Activated naive CD8-positive, alpha-beta T cell (primary cell): ENCODE results near the gene ADGRF1.
"Not testable (repeated sequence)": the region's sequence is repeated elsewhere in the genome, so short reads cannot be mapped to it uniquely, and the experiment has no call there.

Source experiments
- H3K27ac Mint-ChIP-seq: one replicate; pipeline ENCODE4 v1.8.0; 2021; ENCODE audit warnings: mixed read lengths
- H3K27me3 Mint-ChIP-seq: one replicate; pipeline ENCODE4 v1.8.0; 2021; ENCODE audit warnings: mixed read lengths
- H3K36me3 Mint-ChIP-seq: one replicate; pipeline ENCODE4 v1.8.0; 2021; ENCODE audit warnings: mixed read lengths
- H3K4me1 Mint-ChIP-seq: one replicate; pipeline ENCODE4 v1.8.0; 2021; ENCODE audit warnings: low read depth, mixed read lengths
- H3K4me3 Mint-ChIP-seq: one replicate; pipeline ENCODE4 v1.8.0; 2021; ENCODE audit warnings: mild to moderate bottlenecking, mixed read lengths
- H3K9me3 Mint-ChIP-seq: one replicate; pipeline ENCODE4 v1.8.0; 2021; ENCODE audit warnings: low read depth, mixed read lengths

Gene ADGRF1

DNA sequence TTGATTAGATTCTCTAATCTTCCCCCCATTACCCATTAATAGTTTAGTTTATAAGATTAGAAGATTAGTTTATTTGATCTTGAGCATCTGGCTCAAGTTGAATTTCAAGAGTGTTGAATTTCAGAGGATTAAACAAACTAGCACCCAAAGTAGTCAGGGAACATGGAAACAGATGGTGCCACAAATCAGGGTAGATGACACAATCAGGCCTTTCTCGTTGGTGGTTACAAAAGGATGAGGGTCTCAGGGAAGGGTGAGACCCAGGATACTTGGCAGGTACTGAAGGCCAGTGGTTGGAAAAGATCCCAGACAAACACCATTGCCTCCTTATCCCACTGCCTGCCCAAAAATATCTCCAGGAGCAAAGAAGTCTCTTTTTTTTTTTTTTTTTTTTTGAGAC is 29.5 kb upstream of the ADGRF1 start:
- no peak overlapping the region for H3K4me3 Mint-ChIP-seq
- no peaks in the 10 kb centered on the region for H3K4me1 Mint-ChIP-seq
- peaks cover 5% of the 10 kb centered on the region for H3K27me3 Mint-ChIP-seq
- H3K27ac Mint-ChIP-seq: no peak overlapping the region
- no peaks in the 10 kb centered on the region for H3K36me3 Mint-ChIP-seq
- no peaks in the 10 kb centered on the region for H3K9me3 Mint-ChIP-seq

DNA sequence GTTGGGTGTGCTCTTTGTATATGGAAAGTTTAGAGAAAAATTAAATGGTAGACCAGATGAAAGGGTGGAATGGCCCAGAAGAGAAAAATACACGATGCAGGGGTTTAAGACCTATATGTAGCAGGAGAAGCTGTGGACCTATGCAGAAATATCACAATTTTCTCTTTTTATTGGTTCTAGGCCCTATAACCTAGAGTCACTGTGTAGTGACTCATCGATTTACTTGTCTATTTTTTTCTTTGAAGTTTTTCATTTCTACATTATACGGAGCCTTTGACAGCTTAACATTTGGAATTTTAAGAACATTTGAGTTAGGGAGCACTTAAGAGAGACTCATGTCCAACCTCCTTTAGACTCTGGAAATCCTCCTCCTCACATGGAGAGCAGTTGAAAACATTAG is 28.3 kb upstream of the ADGRF1 start:
- Mint-ChIP-seq H3K4me3 (no peak overlapping the region), H3K9me3 (no peaks in the 10 kb centered on the region), H3K4me1 (no peaks in the 10 kb centered on the region), H3K27ac (no peak overlapping the region), H3K36me3 (no peaks in the 10 kb centered on the region), H3K27me3 (peaks cover 3% of the 10 kb centered on the region)

DNA sequence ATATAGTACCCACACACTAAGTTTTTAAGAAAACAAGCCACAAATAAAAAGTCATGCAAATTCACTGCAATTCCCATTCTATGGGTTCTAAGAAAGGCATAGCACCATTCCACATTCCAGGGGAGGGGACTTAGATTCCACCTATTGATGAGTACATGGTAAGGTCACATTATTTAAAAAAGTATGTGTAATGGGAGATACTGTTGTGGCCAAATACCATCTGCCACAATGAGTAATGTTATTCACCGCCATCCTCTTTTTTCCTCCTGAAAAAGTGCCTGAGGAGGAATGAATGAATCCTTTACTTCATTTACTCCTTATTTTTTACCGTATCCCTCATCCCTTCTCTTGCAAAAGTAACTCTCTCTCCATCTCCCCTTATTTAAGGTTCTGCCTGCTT is 27.0 kb upstream of the ADGRF1 start:
- Mint-ChIP-seq H3K4me1 (no peaks in the 10 kb centered on the region), H3K36me3 (no peaks in the 10 kb centered on the region), H3K4me3 (no peak overlapping the region), H3K9me3 (no peaks in the 10 kb centered on the region), H3K27ac (no peak overlapping the region), H3K27me3 (no peaks in the 10 kb centered on the region)

DNA sequence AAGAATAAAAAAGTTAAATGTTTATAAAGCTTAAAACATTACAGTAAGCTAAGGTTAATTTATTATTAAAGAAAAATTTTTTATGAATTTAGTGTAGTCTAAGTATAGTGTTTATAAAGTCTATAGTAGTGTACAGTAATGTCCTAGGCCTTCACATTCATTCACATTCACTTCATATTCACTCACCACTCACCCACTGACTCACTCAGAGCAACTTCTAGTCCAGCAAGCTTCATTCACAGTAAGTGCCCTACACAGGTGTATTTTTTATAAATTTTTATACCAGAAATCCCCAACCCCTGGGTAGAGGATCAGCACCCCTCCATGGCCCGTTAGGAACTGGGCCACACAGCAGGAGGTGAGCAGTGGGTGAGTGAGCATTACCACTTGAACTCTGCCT is 24.3 kb upstream of the ADGRF1 start:
- no peak overlapping the region for H3K4me3 Mint-ChIP-seq
- no peak overlapping the region for H3K27ac Mint-ChIP-seq
- H3K36me3 Mint-ChIP-seq: no peaks in the 10 kb centered on the region
- H3K9me3 Mint-ChIP-seq: no peaks in the 10 kb centered on the region
- peaks cover under 1% of the 10 kb centered on the region for H3K27me3 Mint-ChIP-seq
- H3K4me1 Mint-ChIP-seq: no peaks in the 10 kb centered on the region

DNA sequence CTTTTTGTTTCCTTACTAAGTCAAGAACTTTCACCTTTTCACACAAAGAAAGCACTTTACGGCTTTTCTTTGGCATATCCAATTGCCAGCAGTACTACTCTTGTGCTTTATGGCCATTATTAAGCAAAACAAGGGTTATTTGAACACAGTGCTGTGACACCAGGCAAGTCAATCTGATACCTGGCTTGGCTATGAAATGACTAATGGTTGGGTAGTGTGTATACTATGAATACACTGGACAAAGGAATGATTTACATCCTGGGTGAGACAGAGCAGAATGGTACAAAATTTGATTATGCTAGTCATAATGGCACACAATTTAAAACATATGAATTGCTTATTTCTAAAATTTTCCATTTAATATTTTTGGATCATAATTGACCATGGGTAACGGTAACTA is 22.1 kb upstream of the ADGRF1 start:
- peaks cover 2% of the 10 kb centered on the region for H3K27me3 Mint-ChIP-seq
- no peaks in the 10 kb centered on the region for H3K9me3 Mint-ChIP-seq
- H3K4me1 Mint-ChIP-seq: no peaks in the 10 kb centered on the region
- no peak overlapping the region for H3K4me3 Mint-ChIP-seq
- H3K36me3 Mint-ChIP-seq: no peaks in the 10 kb centered on the region
- H3K27ac Mint-ChIP-seq: no peak overlapping the region

DNA sequence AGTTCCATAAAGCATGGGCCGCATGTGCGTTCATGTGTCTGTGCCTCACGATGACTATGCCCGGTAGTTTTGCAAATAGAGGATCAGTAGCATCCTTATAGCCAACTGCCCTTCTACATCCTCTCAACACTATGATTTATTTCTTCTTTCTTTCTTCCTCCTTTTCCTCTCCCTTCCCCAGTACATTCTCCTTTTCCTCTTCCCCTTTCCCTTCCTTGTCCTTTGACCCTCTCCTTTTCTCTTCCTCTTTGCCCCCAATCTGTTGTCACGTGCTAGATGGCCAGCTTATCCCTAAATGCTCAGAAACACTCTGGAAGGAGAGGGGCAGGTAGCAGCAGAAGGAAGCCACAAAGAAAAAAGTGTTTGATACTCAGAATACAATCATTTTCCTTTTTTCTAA is 20.2 kb upstream of the ADGRF1 start:
- Mint-ChIP-seq H3K9me3 (no peaks in the 10 kb centered on the region), H3K27me3 (peaks cover 2% of the 10 kb centered on the region), H3K36me3 (no peaks in the 10 kb centered on the region), H3K27ac (no peak overlapping the region), H3K4me1 (no peaks in the 10 kb centered on the region), H3K4me3 (no peak overlapping the region)

DNA sequence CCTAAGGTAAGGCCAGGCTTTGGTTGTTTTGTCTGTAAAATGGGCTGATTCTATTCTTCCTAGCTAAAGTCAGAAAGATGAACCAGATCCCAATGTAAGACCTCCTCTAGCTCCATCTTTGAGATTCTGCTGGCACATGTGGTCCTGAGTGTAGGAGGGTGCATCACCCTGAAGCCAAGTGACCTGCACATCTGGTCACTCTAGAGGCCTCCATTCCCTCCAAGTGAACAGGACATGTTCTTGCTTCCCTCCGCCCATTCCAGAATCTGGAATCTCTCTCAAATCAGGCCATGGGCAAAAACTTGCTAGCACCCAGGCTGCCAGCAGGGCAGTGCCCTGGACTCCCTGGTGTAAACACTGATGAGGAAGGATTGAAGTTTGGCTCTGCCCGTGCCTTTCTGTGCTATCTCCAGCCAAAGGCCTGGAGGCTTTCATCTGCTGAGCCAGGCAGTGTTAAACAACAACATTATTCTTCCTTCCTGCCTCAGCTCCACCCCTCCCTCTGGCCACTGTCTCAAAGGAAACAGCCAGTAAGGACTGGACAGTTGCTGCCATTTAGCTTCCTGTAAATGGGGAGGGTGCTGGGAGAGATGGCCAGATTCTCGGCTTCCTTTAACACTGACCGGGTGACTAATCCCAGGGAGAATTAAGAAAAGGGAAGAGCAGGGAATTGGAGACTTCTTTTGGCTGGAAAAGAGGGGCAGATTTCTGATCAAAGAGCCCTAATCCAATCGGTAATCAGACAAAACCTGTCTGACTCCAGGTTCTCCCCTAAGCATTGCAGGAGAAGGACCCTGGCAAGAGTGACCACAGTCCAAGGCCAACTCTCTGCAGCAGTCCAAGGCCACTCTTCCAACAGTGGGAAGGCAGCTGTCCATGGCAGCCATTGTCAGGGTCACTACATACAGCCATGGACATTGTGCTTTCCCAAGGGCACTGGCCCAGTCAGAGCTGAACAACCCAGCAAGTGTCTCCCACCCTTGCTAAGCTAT is 19.5 kb upstream of the ADGRF1 start:
- Mint-ChIP-seq H3K36me3 (no peaks in the 10 kb centered on the region), H3K4me1 (no peaks in the 10 kb centered on the region), H3K27me3 (peaks cover 2% of the 10 kb centered on the region), H3K4me3 (no peak overlapping the region), H3K9me3 (no peaks in the 10 kb centered on the region), H3K27ac (no peak overlapping the region)

GRCh38 chr6:47059216-47059885 is 17.2 kb upstream of the ADGRF1 start:
- H3K27me3 Mint-ChIP-seq: peaks cover 2% of the 10 kb centered on the region
- H3K9me3 Mint-ChIP-seq: no peaks in the 10 kb centered on the region
- no peak overlapping the region for H3K27ac Mint-ChIP-seq
- H3K36me3 Mint-ChIP-seq: no peaks in the 10 kb centered on the region
- no peak overlapping the region for H3K4me3 Mint-ChIP-seq
- H3K4me1 Mint-ChIP-seq: no peaks in the 10 kb centered on the region

DNA sequence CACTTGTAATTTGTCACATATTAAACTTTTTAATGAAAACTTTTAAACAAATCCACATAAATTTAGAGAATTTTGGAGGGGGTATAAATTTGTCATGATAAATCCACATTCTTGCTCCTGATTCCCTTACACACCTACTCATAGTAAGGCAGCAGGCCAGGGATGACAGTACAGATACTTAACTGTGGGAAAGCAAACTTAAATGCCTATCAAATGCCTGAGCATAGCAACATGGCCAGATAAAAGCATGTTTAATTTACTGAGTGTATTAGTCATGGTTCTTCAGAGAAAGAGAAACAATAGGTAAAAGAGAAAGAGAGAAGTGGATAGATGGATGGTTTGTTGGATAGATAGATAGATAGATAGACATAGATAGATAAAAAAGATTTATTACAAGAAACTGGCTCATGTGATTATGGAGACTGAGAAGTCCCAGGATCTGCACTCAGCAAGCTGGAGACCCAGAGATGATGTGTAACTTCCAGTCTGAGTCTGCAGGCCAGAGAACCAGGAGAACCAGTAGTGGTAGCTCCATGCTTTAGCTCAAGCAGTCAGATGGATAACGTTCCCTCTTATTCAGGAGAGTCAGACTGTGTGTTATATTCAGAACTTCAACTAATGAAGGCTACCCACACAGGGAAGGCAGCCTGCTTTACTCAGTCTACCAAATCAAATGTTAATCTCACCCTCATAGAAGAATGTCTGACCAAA is 15.9 kb upstream of the ADGRF1 start:
- no peaks in the 10 kb centered on the region for H3K9me3 Mint-ChIP-seq
- no peaks in the 10 kb centered on the region for H3K36me3 Mint-ChIP-seq
- no peak overlapping the region for H3K27ac Mint-ChIP-seq
- H3K4me3 Mint-ChIP-seq: no peak overlapping the region
- H3K4me1 Mint-ChIP-seq: no peaks in the 10 kb centered on the region
- H3K27me3 Mint-ChIP-seq: peaks cover 2% of the 10 kb centered on the region

DNA sequence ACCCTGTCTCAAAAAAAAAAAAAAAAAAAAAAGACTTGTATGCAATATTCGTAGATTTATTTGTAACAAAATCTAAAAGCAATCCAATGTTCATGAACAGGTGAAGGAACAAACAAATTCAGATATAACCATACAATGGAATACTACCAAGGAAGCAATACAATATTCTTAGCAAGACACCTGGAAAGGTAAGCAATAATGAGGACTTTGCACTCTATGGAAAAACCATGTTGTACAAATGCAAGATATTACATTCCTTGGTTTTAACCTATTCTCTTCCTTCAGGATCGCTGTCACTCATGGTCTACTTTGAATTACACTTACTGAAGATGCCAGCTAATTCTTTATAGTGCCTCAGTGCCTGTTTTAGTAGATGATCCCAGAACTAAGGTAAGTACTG is 14.7 kb upstream of the ADGRF1 start:
- peaks cover 2% of the 10 kb centered on the region for H3K27me3 Mint-ChIP-seq
- no peaks in the 10 kb centered on the region for H3K9me3 Mint-ChIP-seq
- no peak overlapping the region for H3K27ac Mint-ChIP-seq
- H3K4me3 Mint-ChIP-seq: no peak overlapping the region
- no peaks in the 10 kb centered on the region for H3K36me3 Mint-ChIP-seq
- no peaks in the 10 kb centered on the region for H3K4me1 Mint-ChIP-seq

DNA sequence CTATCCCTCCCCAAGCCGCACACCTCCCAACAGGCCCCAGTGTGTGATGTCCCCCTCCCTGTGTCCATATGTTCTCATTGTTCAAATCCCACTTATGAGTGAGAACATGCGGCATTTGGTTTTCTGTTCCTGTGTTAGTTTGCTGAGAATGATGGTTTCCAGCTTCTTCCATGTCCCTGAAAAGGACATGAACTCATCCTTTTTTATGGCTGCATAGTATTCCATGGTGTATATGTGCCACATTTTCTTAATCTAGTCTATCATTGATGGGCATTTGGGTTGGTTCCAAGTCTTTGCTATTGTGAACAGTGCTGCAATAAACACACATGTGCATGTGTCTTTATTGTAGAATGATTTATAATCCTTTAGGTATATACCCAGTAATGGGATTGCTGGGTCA is 12.2 kb upstream of the ADGRF1 start:
- H3K36me3 Mint-ChIP-seq, H3K4me1 Mint-ChIP-seq, H3K4me3 Mint-ChIP-seq, H3K27me3 Mint-ChIP-seq, H3K27ac Mint-ChIP-seq, H3K9me3 Mint-ChIP-seq: not testable (repeated sequence)

GRCh38 chr6:47048638-47049037 is 6.5 kb upstream of the ADGRF1 start:
- Mint-ChIP-seq H3K9me3 (no peaks in the 10 kb centered on the region), H3K36me3 (no peaks in the 10 kb centered on the region), H3K4me1 (no peaks in the 10 kb centered on the region), H3K27me3 (peaks cover 8% of the 10 kb centered on the region), H3K4me3 (no peak overlapping the region), H3K27ac (no peak overlapping the region)

DNA sequence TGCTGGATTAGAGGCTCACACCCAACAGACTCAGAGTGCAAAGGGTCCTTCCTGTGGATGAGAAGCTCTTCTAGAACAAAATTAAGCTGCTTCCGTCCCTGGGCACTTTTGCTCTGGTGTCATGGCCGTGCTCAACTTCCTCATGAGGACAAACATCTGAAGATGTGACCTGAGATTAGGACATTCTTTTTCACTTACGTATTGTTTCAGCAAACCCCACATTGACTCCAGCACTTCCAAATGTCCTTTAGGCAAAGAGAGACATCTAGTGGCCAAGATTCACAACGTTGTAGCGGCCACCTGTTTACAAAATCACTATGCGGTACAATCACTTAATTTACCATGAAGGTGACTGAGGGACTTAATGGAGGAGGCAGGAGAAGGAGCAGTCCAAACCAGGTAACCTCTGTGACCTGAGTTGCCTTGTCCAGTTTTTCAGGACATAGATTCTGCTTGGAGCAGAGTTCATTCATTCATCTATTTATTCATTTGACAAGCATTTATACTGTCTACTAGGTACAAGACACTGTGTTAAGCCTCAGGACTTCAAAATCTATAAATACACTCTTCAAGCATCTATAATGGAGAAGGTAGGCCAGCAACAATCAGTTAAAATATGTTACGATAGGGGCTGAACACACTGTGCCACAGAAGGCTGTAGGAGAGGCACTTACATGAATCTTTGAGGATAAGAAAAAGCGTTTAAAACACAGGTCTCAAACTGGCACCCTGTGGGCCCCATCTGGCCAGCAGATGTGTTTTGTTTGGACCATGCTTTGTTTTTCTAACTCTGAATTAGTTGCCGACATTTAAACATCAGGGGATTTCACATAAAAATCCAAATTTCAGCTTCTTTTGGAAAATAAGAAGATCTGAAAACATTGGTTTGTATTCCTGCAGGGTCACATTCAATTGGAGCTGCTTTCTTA is 5.6 kb upstream of the ADGRF1 start:
- H3K4me1 Mint-ChIP-seq: no peaks in the 10 kb centered on the region
- H3K27me3 Mint-ChIP-seq: peaks cover 8% of the 10 kb centered on the region
- no peak overlapping the region for H3K4me3 Mint-ChIP-seq
- no peaks in the 10 kb centered on the region for H3K9me3 Mint-ChIP-seq
- H3K36me3 Mint-ChIP-seq: no peaks in the 10 kb centered on the region
- no peak overlapping the region for H3K27ac Mint-ChIP-seq

- Mint-ChIP-seq H3K36me3 (no peaks in the 10 kb centered on the region), H3K9me3 (no peaks in the 10 kb centered on the region), H3K27ac (no peak overlapping the region)
Observed at GRCh38 chr6:47047097-47047478, 5.0 kb upstream of the ADGRF1 start.

More at GRCh38 chr6:47047097-47047478, 5.0 kb upstream of the ADGRF1 start:
- Mint-ChIP-seq H3K4me3 (no peak overlapping the region), H3K4me1 (no peaks in the 10 kb centered on the region), H3K27me3 (peaks cover 8% of the 10 kb centered on the region)
